Aorta (tissue), 5 donors: ENCODE data around the gene EHF. TPM values are rescaled to one million over a fixed set of nuclear protein-coding genes. Genes with fewer than 3 reads are reported as not detected.

Experiments used
- ATAC-seq: fragments of 200-7000 bp; cut with Tn5 transposase; one replicate; pipeline ENCODE4 v1.9.1; 2022; ENCODE audit warnings: moderate library complexity; ENCODE audit not compliant: low FRiP score
- DNase-seq, 2 donors: peaks; one replicate each; pipeline ENCODE4 v3.0.0-alpha.2; 2020
- H3K27ac ChIP-seq, 2 donors: one replicate each; pipeline ENCODE4 v1.5.1; 2013; ENCODE audit warnings: low read length in 2 of 2, mild to moderate bottlenecking in 2 of 2, moderate library complexity in 2 of 2, control low read depth in 1 of 2, inconsistent platforms in 1 of 2, low read depth in 1 of 2
- H3K27me3 ChIP-seq, 2 donors: one replicate each; pipeline ENCODE4 v1.6.1; 2013; ENCODE audit warnings: control low read depth in 1 of 2, low read length in 1 of 2, mild to moderate bottlenecking in 1 of 2, moderate library complexity in 1 of 2; ENCODE audit not compliant: insufficient read depth in 2 of 2, control insufficient read depth in 1 of 2
- H3K36me3 ChIP-seq, 2 donors: one replicate each; pipeline ENCODE4 v1.6.1; 2013; ENCODE audit warnings: control low read depth in 1 of 2, low read length in 1 of 2, mild to moderate bottlenecking in 1 of 2; ENCODE audit not compliant: insufficient read depth in 2 of 2, control insufficient read depth in 1 of 2
- H3K4me1 ChIP-seq, 2 donors: one replicate each; pipeline ENCODE4 v1.6.1; 2013; ENCODE audit warnings: low read length in 2 of 2, control low read depth in 1 of 2, mild to moderate bottlenecking in 1 of 2, moderate library complexity in 1 of 2; ENCODE audit not compliant: insufficient read depth in 2 of 2, control insufficient read depth in 1 of 2
- H3K4me3 ChIP-seq, 2 donors: one replicate each; pipeline ENCODE4 v1.5.1; 2013; ENCODE audit warnings: low read length in 2 of 2, control low read depth in 1 of 2, mild to moderate bottlenecking in 1 of 2
- H3K9me3 ChIP-seq: one replicate; pipeline ENCODE4 v1.6.1; 2013; ENCODE audit warnings: mild to moderate bottlenecking, low read length; ENCODE audit not compliant: control insufficient read depth
- WGBS, 2 donors: extraction: QIAGEN DNeasy Blood & Tissue Kit; methylation state at CpG; one replicate each; pipeline ENCODE4 v1.1.7; 2013; 5-methylcytosine and 5-hydroxymethylcytosine counted together
- intact Hi-C, 2 donors: fragments of 100-400 bp; cut with DNase I; formaldehyde crosslinking; loops; one replicate each; pipeline versions ENCODE4 v1.14.2 to v1.15.0; 2022
- polyA plus RNA-seq, 2 donors: library from polyadenylated mRNA; stranded (reverse); fragments of 200-250 nt; gene quantifications; one replicate each; pipeline ENCODE4 v1.2.3, GENCODE V29; 2013
- total RNA-seq, 2 donors: library from RNA; stranded (reverse); fragmentation: NEBNext Ultra II Directional; extraction: Animal tissue kit (Norgen Biotek cat#: 25700); gene quantifications; one replicate each; pipeline ENCODE4 v1.2.1, GENCODE V29; 2021
- donor health status: healthy with polysubstance abuse.
- donor health status: Bipolar disorder and iron deficiency.
- donor health status: DM: no; HTN: no; CAD: no.
- donor health status: DM: no; HTN: no; CAD: no.
- donor health status: DM: yes; HTN: yes; CAD: no.

EHF gene
- total and polyA plus RNA-seq, 4 donors: 0.36 to 8.5 (median 0.75) TPM; not detected in 1

DNA sequence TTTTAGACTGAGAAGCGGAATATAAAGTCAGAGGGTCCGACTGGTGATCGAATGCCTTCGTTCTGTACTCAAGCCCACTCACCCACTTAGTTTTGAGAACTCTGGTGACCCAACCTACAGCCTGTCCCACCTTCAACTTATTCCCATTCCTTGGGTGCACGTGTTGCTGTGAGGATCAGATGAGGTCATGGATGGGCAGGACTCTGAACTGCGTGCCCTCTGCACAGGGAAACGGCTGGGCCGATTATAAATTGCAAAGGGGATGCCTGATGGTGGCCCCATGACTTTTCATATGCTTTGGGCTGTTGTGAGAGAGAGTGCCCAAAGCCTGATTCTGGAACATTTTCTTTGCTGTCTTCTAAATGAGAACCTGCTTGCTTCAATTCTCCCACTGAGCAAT, 16.0 kb upstream of the EHF start:
- Histone ChIP-seq H3K9me3 (peaks cover 2% of the 10 kb centered on the region), H3K4me3 (no peak overlapping the region), H3K36me3 (no peaks in the 10 kb centered on the region), H3K27me3 (peaks cover 0 to under 1% of the 10 kb centered on the region in 2 donors), H3K4me1 (no peaks in the 10 kb centered on the region), H3K27ac (no peak overlapping the region)
- 74 to 75% methylated on average over 8 of the region's 8 CpGs for WGBS, 2 donors
- intact Hi-C loops: no loop called here
- DNase-seq (no peak), ATAC-seq (no peak)

DNA sequence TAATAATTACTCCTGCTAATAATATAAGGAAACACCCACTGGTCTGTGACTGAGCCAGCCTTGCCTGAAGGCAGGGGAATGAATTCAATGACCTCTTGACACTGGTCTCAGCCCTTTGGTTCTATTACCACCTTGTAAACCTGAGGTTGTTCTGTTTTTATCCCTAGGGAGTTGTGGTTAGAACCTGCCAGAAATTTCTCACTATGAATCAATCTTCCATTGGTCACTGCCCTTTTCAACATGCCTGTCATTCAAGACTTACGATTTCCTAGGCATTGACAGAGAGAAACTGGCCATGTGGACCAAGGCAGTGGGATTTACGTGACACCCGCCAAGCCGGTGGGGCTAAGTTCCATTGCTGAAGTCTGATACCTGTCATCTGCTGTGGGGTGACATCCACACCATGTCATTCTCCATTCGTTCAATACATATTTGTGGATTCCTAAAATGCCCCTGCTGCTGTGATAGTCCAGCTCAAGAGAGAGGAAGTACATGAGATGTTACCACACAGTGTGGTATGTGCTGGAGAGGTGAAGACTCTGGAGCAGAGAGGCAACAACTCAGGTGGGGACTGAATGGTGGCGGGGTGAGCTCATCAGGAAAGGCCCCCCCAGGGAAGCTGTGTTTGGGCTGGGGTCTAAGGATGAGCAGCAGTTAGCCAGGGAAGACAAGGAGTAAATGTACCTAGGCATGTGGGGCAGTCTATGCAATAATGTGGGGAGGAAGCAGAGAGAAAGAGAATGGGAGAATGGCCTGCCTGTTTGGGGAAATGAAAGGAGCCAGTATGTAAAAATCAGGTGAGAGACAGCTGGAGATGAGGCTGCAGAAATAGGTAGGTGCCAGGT, 15.2 kb upstream of the EHF start:
- no peak for ATAC-seq
- Histone ChIP-seq H3K27ac (no peak overlapping the region), H3K9me3 (peaks cover 2% of the 10 kb centered on the region), H3K4me1 (no peaks in the 10 kb centered on the region), H3K36me3 (no peaks in the 10 kb centered on the region), H3K4me3 (no peak overlapping the region), H3K27me3 (peaks cover 0 to 1% of the 10 kb centered on the region in 2 donors)
- 63 to 74% methylated on average over 6 of the region's 6 CpGs for WGBS, 2 donors
- no peak for DNase-seq
- intact Hi-C loops: no loop called here

DNA sequence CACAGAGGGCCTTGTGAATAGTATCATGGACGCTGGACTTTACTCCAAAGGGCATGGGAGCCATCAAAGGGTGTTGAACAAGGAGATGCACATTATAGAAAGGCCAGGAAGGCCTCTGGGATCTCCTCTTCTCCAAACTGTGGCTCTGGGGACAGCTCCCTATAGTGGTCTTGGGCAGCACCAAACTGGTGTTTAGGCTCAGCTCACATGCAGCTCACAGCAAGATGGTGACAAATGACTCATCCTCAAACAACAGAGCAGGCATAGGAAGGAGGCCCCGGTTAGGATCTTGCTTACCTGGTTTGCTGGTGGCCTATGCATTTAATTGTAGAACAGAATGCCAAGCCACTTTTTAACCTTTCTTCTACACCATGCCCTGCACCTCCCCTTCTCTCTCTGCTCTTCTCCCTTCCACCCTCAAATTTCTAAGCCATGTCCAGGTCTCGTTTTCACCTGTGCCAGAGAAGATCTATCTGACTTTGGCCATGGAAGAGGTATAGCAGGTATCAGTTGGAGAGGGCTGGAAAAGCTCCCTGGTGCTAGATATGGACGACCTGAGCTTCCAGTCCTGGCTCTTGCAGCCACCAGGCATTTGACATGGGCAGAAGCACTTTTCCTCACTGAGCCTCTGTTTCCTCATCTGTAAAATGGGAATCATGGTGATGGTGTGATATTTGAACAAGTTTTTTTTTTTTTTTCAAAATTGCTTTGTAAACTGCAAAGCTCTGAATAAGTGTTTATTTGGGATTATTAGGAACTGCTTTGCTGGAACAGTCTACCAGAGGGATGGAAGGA, 14.4 kb upstream of the EHF start:
- peaks cover 0 to 1% of the 10 kb centered on the region in 2 donors for H3K27me3 ChIP-seq
- ATAC-seq (no peak), DNase-seq (no peak)
- no peaks in the 10 kb centered on the region for H3K4me1 ChIP-seq
- H3K9me3 ChIP-seq: peaks cover 2% of the 10 kb centered on the region
- no peak overlapping the region for H3K4me3 ChIP-seq
- no peaks in the 10 kb centered on the region for H3K36me3 ChIP-seq
- intact Hi-C loops: no loop called here
- WGBS, 2 donors: 49 to 65% methylated on average over 4 of the region's 4 CpGs
- H3K27ac ChIP-seq: no peak overlapping the region

DNA sequence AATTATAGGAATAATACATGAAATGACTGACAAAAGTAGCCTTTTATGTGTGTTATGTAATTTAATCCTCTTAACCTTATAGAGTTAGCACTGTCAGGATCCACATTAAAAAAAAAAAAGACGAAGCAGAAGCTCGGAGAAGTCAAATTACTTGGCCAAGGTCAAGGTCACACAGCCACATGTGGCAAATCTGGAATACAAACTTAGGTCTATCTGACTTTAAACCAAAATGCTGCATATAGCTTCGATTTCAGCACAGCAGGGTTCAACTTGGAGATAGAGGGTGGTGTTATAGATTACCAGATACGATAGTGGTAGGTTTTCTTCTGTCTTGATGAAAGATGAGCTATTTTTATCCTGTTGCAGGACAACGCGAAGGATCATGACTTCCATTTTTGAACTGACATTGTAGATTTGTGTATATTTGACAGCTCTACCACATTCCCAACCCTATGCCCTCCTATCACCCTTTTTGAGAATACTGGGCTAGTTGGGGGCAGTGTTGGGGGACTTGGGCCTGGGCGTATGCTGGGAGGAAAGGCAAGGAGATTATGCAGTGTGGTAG, 11.6 kb upstream of the EHF start:
- intact Hi-C loops: no loop called here
- H3K9me3 ChIP-seq: peaks cover 2% of the 10 kb centered on the region
- H3K27ac ChIP-seq: no peak overlapping the region
- H3K4me1 ChIP-seq: no peaks in the 10 kb centered on the region
- H3K27me3 ChIP-seq: peaks cover 0 to 1% of the 10 kb centered on the region in 2 donors
- no peak for ATAC-seq
- H3K4me3 ChIP-seq: no peak overlapping the region
- DNase-seq: no peak
- 59 to 70% methylated on average over 7 of the region's 7 CpGs for WGBS, 2 donors
- H3K36me3 ChIP-seq: no peaks in the 10 kb centered on the region

DNA sequence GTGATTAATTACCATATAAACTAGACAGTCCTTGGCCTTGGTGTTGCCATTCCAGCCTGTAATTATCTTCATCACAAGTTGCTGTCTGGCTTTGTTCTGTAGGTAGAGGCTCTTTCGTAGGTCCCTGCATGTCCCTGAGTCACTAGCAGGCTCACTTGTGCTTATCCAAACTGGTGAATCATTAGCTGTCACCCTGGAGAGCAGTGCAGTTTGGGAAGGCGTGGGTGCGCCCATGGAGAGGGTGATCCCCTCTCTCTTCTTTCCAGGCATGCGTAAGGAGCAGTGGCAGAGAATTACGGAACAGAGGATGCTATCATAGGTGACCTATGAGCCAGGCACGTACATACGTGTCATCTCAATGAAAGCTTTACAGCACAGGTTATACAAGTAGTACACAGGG, 11.0 kb upstream of the EHF start:
- ATAC-seq (no peak), DNase-seq (no peak)
- Histone ChIP-seq H3K4me1 (no peaks in the 10 kb centered on the region), H3K27ac (no peak overlapping the region), H3K4me3 (no peak overlapping the region), H3K9me3 (peaks cover 2% of the 10 kb centered on the region), H3K36me3 (no peaks in the 10 kb centered on the region), H3K27me3 (peaks cover 0 to 1% of the 10 kb centered on the region in 2 donors)
- intact Hi-C loops: no loop called here
- WGBS, 2 donors: 81 to 85% methylated on average over 7 of the region's 7 CpGs

DNA sequence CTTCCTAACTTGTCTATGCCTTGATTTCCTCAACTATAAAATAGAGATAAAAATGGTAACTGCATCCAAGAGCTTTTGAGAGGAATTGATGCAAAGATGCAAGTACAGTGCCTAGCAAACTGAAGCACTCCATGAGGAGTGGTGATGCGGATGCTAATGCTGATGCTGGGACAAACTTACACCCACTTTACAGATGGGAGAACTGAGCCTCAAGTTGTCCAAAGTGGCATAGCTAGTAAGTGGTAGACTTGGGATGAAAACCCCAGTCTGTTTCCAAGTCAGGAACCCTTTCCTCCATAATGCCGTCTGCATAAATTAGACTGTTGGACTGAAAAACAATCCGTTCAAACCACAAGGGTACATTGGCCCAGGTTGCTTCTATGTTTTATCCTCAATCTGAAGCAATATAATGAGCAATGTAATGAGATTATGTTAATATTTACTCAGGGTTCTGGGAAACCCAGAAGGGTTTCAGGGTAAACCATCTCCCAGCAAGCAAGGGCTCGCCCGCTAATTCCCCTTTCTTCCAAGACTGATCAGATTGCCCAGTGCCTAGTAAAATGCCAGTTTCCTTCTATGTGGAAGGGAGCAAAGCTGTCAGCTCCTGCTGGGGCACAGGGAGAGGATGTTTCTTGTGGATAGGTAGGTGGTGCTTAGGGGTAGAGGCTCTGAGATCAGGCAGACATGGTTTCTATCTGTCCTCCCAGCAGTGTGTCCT, 10.4 kb upstream of the EHF start:
- intact Hi-C loops: no loop called here
- DNase-seq: no peak
- Histone ChIP-seq H3K4me3 (no peak overlapping the region), H3K9me3 (peaks cover 2% of the 10 kb centered on the region), H3K4me1 (no peaks in the 10 kb centered on the region), H3K27ac (no peak overlapping the region), H3K36me3 (no peaks in the 10 kb centered on the region), H3K27me3 (peaks cover 0 to 1% of the 10 kb centered on the region in 2 donors)
- WGBS, 2 donors: 92 to 93% methylated on average over 5 of the region's 5 CpGs
- no peak for ATAC-seq

DNA sequence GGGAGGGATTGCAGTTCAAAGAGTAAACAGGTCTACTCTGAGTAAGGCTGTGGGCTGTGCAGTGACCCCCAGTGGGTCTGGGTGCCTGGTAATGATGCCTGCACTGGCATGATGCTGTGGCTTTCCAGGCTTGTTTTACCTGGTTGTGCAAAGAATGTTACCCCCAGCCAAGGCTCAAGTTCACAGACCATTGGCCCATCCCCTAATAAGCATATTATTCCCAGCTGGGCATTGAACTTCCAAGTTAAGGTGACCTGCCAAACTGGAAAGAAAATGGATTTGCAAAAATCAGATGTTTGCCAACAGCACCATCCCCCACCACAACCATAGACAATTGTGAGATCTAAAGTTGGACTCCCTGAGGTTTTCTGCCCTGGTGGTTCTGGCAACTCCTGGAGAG, 7.9 kb upstream of the EHF start:
- DNase-seq (no peak), ATAC-seq (no peak)
- intact Hi-C loops: no loop called here

DNA sequence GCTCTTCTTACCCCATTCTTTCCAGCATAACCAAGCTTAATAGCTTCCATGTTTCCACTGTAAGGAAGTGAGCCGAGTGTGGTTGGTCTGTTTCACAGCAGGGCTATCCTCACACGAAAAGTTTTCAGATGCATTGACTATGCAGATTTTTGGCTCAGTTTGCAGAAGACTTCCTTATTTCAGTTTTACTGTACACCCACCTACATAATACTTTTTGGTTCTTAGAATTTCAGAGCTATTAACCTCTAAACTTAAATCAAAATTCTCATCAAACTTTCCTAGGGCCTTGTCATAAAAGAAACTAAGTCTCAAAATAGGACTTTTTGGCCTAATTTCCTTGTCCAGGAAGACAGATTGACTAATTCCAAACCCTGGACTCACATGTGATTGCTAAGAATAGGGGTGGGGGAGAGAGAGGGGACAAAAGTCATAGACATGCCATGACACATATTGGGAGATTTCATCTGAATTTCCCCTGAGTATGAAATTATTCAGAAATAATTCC, 7.3 kb upstream of the EHF start:
- ATAC-seq (no peak), DNase-seq (no peak)
- Histone ChIP-seq H3K36me3 (no peaks in the 10 kb centered on the region), H3K4me1 (no peaks in the 10 kb centered on the region), H3K27me3 (peaks cover 0 to 1% of the 10 kb centered on the region in 2 donors), H3K9me3 (peaks cover 2% of the 10 kb centered on the region), H3K27ac (no peak overlapping the region), H3K4me3 (no peak overlapping the region)
- 65 to 75% methylated on average over 2 of the region's 2 CpGs for WGBS, 2 donors
- intact Hi-C loops: no loop called here

More for the DNA sequence above, 7.9 kb upstream of the EHF start:
- H3K27me3 ChIP-seq: peaks cover 0 to 1% of the 10 kb centered on the region in 2 donors
- H3K9me3 ChIP-seq: peaks cover 2% of the 10 kb centered on the region
- H3K36me3 ChIP-seq: no peaks in the 10 kb centered on the region
- no peak overlapping the region for H3K27ac ChIP-seq
- no peak overlapping the region for H3K4me3 ChIP-seq
- H3K4me1 ChIP-seq: no peaks in the 10 kb centered on the region
